Caki2 (cell line): ENCODE measurements around the gene SLC35B4. TPM values are rescaled to one million over a fixed set of nuclear protein-coding genes. Genes with fewer than 3 reads are reported as not detected.

Experiments
- DNase-seq: peaks from one replicate; pipeline ENCODE4 v3.0.0-alpha.2; 2015; ENCODE audit warnings: low read depth
- in situ Hi-C: cut with HindIII; loops from 2 replicates; pipeline ENCODE4 v1.10.0; 2016; ENCODE audit warnings: low sequenced_read_pairs, low pct_unique_long_range_greater_than_20kb, mixed read lengths
- total RNA-seq: library from RNA; depleted of rRNA; stranded (reverse); fragments of >200 nt; shearing (Covaris generic); gene quantifications from 2 replicates; pipeline ENCODE4 v1.2.3, GENCODE V29; 2014; ENCODE audit warnings: low replicate concordance; rRNA removed

The SLC35B4 gene, protein sequence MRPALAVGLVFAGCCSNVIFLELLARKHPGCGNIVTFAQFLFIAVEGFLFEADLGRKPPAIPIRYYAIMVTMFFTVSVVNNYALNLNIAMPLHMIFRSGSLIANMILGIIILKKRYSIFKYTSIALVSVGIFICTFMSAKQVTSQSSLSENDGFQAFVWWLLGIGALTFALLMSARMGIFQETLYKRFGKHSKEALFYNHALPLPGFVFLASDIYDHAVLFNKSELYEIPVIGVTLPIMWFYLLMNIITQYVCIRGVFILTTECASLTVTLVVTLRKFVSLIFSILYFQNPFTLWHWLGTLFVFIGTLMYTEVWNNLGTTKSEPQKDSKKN
- 8.5 and 24.8 TPM in 2 replicates for total RNA-seq

DNA sequence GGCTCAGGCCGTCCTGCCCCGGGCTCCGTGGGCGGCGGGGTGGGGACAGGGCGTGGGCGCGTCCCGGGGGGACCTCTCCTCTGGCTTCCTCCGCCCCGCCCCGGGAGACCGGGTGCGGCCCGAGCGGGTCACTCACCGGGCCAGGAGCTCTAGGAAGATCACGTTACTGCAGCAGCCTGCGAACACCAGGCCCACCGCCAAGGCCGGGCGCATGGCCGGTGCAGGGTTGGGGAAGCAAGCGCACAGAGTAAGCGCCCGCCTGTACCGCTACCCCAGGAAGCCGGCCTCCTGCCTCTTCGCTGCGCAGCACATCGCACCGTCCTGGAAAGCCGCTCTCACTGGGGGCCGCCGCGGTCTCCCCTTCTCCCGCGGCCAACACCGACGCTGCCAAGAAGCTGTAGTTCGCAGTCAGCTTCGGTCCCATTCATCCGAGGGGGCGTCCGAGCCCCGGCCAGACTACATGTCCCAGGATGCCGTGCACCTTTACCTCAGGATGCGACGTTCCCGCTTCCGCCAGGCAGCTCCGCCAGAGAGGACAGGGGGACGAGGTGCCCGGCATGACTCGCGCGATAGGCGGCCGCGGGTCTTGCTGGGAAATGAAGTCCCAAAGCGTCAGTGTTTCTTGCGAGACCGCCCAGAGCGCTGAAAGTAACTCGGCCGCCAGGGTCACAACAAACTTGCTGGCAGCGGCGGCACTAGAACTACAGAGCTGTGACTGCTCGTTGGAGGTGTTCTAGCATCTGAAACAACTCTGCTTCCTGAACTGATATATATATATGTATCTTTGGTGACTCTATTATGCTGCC lies at the start of gene SLC35B4:
TSS of gene SLC35B4 (minus strand) at position 392 of the 806 bp plus-strand sequence. CDS start at position 213, 179 bp downstream.
- peak; percentile 94 for DNase-seq

DNA sequence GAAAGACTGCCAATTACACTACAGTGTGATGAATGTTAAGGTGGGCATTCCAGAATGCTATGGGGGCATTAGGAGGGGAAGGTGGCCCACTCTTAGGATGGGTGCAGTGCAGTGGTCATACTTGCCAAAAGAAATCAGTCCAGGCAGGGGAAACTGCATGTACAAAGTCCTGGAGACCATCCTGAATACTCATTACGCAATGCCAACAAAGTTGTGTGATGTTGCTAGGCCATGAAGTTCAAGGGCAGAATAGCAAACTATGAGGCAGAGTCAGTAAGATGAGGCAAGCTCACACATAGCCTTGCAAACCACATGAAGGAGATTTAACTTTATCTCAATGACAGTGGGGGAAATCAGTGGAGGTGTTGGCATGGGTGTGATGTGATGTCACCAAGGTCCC lies 49.8 kb upstream of the SLC35B4 start:
- in situ Hi-C loops = no loop called here
- no peak for DNase-seq

More for the DNA sequence above, at the start of gene SLC35B4:
- in situ Hi-C loops = no loop called here

DNA sequence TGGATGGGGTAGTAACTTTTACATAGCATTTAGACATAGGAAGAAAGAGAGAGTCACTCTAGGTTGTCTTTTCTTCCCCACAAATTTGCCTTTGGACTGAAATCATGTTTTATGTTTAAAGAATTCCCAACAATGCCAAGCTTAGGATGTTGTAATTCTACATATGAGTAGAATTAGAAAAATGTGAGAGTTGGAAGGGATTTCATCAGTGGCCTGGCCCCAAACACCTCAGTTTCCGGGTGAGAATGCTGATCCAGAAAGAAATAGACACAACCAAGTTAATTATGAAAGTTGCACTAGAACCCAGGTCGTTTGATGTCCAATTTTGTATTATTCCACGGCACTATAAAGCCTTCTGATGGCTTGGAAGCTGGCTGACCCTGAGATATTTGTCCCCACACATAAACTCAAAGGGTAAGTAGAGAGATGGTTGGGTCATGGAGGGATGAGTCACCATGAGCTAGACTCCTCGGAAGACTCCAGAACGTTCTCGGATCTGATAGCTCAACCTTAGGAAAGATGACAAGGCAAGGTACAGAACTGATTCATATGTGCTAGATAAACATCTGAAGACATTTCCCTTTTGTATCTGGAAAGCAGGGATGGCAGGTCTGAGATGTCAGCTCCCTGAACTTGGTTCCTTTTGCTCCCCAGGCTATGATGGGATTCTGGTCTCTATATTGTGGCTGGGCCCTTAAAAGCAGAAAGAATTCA lies 48.8 kb upstream of the SLC35B4 start:
- DNase-seq = peak; percentile 9
- in situ Hi-C loops = no loop called here

DNA sequence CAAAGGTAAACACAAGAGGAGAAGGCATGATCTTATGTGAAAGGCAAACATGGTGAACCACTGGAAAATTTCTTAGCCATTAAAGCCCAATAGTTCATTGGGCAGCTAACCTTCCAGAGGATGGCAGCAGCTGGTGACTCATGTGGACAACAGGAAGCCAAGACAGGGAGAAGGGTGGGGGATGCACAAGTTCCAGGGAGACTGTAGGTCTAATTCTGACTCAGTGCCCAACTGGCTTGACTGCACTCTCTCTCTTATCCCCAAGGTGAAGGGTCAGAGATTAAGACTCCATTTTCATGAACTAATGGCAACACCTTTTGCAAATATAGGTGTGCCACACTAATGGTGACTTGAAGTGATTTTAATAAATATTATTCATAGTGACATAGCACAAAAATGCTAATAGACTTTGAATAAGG lies 47.9 kb upstream of the SLC35B4 start:
- in situ Hi-C loops = no loop called here
- DNase-seq = peak; percentile 63

DNA sequence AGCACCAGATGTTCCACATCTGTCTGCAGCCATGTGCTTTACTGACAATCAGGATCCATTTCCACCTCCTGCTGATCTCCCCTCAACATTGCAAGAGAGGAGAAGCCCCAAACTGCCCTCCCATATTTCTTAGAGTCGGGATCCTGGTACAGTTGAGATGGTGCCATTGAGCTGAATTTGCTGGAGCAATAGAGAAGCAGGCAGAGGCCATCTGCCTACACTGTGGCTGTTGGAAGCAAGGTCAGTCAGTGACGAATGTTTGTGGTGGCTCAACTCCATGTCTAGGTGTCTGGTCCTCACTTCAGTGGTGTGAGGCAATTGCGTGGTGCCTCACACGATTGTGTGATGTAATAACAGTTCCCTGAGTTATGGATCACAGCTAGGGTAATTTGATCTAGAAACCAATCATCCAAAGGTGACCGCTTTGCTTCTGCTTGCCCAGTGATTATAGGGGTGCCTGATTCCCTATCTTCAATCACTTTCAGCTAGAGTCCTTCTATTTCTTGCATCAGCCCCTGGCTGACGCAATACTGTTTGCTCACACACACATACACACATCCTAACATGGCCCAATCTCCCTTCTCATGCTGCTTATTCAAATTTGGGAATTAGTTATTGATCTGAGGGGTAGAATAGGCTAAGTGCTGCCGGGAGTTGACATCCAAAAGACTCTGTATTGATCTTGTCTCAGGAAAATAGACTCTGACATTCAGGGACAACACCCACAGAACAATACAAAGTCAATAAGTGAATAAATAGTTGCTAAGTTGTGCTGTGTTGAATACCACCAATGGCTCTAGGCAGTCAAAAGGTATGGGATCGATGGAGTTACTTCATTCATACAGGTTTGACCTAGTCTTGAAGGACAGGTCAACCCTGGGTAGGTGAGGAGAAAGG lies 46.1 kb upstream of the SLC35B4 start:
- DNase-seq = no peak
- in situ Hi-C loops = no loop called here

DNA sequence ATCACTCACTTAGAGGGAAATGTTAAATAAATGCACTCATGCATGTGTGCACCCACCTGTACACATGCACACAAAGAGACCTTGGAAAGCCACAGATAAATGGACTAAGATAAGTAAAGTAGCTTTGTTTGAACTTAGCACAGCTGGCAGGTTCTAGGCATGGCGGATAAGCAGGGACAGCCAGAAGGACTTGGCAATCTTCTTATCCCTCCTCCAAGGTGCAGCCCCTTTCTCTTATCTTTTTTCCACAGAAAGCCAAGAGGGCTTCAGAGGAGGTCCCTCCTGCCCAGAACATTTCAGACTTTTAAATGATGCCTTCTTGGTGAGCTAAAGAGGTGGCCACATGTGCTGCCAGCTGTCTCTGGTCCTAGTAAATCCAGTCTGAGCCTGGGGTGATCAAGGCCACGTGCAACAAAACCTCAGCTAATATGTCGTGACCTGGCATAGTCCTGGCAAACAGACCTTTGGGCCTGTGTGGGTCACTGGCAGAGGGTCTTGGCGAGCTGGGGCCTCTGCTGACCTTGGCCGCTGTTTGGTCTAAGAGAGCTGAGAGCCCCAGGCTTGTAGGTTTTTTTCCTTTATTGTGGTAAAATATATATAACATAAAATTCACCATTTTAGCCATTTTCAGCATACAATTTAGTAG lies 43.2 kb upstream of the SLC35B4 start:
- in situ Hi-C loops = no loop called here
- no peak for DNase-seq

DNA sequence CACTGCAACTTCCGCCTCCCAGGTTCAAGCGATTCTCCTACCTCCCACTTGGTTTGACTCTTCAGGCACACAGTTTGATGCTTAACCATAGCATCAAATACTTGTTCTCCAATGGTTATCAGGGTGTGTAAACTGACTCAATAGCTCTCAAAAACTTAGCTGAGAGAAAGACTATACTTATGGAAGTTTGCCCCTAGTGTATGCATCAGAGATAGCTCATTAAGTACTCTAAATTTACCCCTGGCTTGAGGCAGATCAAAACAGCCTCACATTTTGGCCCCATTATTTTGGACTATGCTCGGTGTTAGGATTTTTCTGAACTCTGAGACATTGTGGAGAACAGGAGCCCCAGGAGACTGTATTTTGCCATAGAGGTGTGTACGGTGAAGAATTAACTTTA lies 40.8 kb upstream of the SLC35B4 start:
- no peak for DNase-seq

DNA sequence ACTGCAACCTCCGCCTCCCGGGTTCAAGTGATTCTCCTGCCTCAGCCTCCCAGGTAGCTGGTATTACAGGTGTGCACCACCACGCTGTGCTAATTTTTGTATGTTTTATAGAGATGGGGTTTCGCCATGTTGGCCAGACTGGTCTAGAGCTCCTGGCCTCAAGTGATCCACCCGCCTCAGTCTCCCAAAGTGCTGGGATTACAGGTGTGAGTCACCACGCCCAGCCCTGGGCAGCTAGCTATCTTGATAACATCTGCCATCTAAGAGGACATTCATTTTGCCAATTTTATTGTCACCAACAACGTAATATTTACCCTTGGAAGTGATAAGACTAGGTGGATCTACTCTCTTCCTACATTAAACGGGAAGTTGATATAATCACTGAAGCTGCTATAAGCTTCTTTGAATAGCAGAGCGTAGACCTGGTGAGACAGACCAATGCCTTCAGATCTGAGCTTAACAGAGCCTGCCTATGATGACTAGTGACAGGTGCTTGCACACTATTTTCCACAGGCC lies 39.7 kb upstream of the SLC35B4 start:
- no peak for DNase-seq
- in situ Hi-C loops = no loop called here

More for the DNA sequence above, 40.8 kb upstream of the SLC35B4 start:
- in situ Hi-C loops = no loop called here

DNA sequence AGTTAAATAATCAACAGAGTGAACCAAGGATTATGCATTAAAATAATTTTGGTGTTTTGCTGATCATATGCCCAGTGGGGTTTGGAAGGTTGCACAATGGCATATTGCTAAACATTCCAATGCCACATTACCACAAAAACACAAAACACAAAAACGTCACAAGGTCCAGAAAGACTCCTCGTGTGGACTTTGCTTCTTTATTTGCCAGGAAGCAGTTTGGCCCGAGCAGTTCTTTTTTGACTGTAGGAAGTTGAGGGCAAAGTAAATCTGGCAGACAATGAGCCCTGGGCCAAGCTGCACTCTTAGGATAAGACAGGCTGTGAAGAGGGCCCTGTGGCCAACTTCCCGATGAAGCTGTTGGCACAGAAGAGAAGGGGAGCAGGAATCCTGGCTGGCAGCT lies 39.2 kb upstream of the SLC35B4 start:
- no peak for DNase-seq
- in situ Hi-C loops = no loop called here

DNA sequence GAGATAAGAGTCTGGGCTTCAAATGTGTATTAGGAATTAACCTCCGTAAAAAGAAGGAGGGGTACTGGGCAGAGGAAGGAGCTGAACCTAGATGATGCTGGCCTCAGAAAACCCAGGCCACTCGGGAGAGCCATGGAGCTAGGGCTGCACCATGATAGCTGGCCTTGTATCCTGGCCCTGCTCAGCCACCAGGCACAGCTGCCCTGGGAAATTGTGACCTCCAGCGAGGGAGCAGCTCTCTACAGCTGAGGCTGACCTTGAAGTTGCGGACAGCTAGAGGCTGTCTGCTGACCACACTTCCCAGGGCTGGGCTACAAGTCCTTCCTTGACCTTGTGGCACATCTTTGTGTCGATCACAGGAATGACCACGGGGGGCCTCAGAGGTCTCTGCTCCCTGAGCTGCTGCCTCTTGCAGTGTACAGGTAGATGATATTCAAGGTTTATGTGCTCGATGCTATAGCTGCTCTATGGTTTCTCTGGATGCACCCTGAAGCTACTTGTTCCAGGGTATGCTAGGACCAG lies 38.3 kb upstream of the SLC35B4 start:
- no peak for DNase-seq
- in situ Hi-C loops = no loop called here

DNA sequence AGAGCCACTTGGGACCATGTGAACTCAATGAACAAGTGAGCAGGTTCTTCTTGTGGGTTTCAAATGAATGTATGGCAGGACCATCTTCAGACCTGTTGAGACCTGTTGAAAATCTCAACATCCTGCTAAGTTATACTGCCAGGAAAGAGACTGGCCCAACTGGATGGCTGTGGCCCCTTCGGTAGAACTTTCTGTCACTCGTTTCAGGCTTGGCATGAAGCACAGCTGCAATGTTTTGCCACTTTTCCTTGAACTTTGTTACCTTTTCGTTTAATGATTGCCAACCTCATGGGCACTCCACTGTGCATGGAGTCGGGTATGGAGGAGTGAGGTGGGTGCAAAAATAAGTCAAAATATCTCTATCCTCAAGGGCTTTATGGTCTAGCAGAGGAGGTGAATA lies 36.7 kb upstream of the SLC35B4 start:
- in situ Hi-C loops = no loop called here
- no peak for DNase-seq

DNA sequence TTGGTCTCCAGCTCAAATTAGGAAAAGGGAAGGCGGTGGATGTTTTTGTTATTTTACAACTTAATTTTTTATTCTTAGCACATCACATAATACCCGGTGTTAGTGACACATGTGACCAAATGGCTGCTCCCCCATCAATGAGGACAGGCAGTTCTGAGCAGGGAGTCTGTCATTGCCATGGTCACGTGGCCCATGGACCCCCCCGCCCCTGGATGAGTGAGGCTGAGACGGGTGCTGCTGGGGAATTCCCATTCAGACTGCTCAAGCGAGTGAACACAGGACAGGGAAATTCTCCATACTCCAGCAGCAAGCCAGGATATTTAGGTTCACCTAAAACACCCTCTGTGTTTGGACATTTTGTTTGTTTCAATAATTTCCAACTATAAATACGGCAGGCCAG lies 34.7 kb upstream of the SLC35B4 start:
- in situ Hi-C loops = no loop called here
- DNase-seq = peak; percentile 21

DNA sequence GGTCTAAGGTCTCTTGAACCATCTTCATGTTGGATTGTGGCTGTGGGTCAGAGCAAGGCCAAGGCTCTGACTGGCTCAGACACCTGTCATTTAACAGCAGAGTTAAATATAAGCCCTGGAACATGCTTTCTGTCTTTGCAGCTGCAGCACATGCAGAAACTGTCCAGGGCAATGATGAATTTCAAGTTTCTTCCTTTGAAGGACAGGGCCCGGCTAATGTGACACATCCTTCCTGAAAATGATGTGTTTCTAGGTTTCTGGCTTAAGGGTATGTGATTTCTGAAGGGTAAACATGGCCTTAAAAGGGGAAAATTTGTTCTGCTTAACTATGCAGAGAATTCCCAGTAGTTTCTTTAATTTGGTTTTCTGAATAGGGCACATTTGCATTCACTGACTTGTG lies 34.0 kb upstream of the SLC35B4 start:
- DNase-seq = no peak

DNA sequence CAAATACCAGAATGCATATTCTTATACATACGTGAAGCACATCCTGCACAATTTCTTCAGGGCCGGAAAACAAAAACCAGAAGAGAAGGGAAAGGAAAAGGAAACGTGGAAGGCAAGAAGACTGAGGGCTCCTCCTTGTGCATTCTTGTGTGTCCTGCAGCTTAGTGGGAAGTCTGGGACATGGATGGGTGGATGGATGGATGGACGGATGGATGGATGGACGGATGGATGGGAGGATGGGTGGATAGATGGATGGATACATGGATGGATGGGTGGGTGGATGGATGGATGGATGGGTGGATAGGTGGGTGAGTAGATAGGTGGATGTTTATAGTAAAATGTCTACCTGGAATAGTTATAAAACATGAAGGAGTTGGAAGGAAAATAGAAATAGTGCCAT lies 30.8 kb upstream of the SLC35B4 start:
- in situ Hi-C loops = no loop called here
- no peak for DNase-seq

More for the DNA sequence above, 34.0 kb upstream of the SLC35B4 start:
- in situ Hi-C loops = no loop called here

DNA sequence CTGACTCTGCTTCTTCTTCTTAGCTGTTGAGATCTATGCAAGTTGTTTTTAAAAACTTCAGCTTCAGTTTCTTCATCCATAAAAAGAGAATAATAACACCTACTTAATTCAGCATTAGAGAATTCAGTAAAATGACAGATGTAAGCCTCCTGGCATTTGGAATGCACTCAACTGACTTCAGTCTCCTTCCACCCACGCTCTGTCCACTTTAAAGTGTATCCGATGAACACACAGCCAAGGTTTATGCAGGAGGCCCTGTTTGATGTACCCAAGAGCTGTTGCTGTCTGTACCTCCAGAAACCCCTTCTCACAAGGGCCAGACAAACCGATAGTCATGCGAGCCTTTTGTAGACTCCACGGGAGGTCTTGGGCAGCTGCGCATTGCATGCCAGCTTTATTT lies 27.1 kb upstream of the SLC35B4 start:
- no peak for DNase-seq
- in situ Hi-C loops = no loop called here

DNA sequence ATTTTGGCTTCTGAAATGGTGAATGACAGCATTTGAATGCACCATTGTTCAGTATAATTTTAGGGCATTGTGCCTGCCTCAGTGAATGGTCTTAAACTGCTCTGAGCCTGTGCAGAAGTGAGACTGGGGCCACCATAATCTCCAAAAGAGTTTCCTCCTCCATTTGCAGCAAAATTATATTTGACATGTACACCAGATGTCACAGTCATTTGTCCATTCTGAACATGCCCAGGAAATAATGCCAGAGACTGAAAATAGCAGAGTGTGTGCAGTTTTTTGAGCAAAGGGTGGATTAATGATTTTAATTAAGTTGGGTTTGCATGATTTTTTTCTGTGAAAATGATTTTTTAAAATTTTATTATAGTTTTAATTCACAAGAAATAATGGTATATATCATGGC lies 26.4 kb upstream of the SLC35B4 start:
- DNase-seq = no peak
- in situ Hi-C loops = no loop called here

DNA sequence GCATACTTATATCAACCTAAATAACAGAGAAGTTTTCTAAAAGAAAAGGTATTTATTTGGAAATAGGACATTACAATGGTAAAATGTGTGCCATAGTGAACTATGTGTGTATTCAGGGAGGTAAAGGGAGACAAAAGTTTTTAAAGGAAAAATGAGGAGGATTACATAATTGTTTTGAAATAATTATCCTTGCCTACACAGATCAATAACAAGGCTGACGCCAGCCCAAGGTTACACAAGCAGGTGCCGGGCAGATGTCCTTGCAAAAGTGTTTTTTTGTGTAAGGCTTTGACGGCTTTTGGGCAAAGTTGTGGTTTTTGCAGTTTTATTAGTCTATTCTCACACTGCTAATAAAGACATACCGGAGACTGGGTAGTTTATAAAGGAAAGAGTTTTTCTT lies 22.7 kb upstream of the SLC35B4 start:
- in situ Hi-C loops = no loop called here
- DNase-seq = no peak
